Measurements from ENCODE around the gene TMEM87B. TPM values are rescaled to one million over a fixed set of nuclear protein-coding genes. Genes with fewer than 3 reads are reported as not detected.
"Not testable (repeated sequence)": the region's sequence is repeated elsewhere in the genome, so short reads cannot be mapped to it uniquely, and the experiment has no call there.

TMEM87B gene
- total RNA-seq, 6 donors from 2014 or later = 20.1 to 45.9 (median 23.6) TPM

DNA sequence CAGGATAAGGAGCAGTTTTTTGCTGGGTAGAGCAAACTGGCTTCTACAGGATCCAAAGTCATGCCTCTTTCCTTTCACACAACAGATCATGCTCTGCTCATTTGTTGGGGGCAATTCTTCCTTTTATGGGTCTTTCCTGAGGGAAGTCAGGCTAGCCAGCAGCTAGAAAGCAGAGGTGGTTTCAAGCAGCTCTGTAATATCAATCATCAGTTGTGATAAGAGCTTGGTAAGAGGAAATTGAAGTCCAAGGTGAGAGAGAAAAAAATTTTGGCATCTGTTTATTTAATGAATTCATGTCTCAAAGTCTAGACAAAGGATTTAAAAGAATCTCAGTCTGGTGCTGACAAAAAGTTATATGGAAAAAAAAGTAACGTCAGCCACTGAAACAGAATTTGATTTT is 6.2 kb downstream of the TMEM87B start:
- Histone ChIP-seq H3K27ac (peak overlapping the region in 1 of 4 donors; percentile 1), H3K4me1 (peaks cover 22 to 46% (median 26%) of the 10 kb centered on the region in 4 donors), H3K4me3 (no peak overlapping the region), H3K9me3 (no peaks in the 10 kb centered on the region), H3K27me3 (no peaks in the 10 kb centered on the region), H3K36me3 (peaks cover 0 to 58% (median 21%) of the 10 kb centered on the region in 4 donors)
- no peak for ATAC-seq (ENCODE audit: low FRiP score in 2 of 2)
- no peak for DNase-seq
- TF ChIP-seq POLR2AphosphoS5 (IDR thresholded peaks at IDR 0.05) = no peak
- TF ChIP-seq POLR2A (IDR thresholded peaks at IDR 0.05) = no peak
- TF ChIP-seq, protein P1, sequence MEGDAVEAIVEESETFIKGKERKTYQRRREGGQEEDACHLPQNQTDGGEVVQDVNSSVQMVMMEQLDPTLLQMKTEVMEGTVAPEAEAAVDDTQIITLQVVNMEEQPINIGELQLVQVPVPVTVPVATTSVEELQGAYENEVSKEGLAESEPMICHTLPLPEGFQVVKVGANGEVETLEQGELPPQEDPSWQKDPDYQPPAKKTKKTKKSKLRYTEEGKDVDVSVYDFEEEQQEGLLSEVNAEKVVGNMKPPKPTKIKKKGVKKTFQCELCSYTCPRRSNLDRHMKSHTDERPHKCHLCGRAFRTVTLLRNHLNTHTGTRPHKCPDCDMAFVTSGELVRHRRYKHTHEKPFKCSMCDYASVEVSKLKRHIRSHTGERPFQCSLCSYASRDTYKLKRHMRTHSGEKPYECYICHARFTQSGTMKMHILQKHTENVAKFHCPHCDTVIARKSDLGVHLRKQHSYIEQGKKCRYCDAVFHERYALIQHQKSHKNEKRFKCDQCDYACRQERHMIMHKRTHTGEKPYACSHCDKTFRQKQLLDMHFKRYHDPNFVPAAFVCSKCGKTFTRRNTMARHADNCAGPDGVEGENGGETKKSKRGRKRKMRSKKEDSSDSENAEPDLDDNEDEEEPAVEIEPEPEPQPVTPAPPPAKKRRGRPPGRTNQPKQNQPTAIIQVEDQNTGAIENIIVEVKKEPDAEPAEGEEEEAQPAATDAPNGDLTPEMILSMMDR (IDR thresholded peaks at IDR 0.05) = no peak
- no peak for TF ChIP-seq EP300 (IDR thresholded peaks at IDR 0.05)
- 82 to 97% methylated on average over 1 of the region's 1 CpG for WGBS, 2 donors

DNA sequence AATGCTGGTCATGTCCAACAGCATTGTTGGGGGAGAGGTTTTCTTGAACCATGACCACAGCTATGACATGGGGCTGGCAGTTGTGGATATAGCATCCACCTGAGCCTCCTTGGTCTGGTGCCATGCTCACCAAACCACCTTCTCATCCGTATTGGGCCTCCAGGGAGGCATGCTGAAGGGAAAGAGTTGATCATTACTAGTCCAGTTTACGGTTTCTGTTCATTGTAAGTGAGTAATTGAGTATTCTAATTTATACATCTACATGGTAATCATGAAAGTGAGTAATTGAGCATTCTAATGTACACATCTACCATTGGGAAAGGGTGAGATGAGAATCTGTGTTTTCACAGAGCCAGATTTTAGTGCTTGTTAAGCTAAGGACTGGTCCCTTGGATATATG is 6.8 kb downstream of the TMEM87B start:
- 87 to 97% methylated on average over 2 of the region's 2 CpGs for WGBS, 2 donors
- DNase-seq = no peak
- TF ChIP-seq EP300 (IDR thresholded peaks at IDR 0.05) (no peak), POLR2A (IDR thresholded peaks at IDR 0.05) (no peak), POLR2AphosphoS5 (IDR thresholded peaks at IDR 0.05) (no peak)
- TF ChIP-seq, protein P1 (IDR thresholded peaks at IDR 0.05) = no peak
- Histone ChIP-seq H3K4me1 (peaks cover 16 to 41% (median 22%) of the 10 kb centered on the region in 4 donors), H3K4me3 (no peak overlapping the region), H3K36me3 (peaks cover 0 to 64% (median 23%) of the 10 kb centered on the region in 4 donors), H3K27me3 (no peaks in the 10 kb centered on the region), H3K27ac (peak overlapping the region in 1 of 4 donors; percentile 1), H3K9me3 (no peaks in the 10 kb centered on the region)
- no peak for ATAC-seq (ENCODE audit: low FRiP score in 2 of 2)

DNA sequence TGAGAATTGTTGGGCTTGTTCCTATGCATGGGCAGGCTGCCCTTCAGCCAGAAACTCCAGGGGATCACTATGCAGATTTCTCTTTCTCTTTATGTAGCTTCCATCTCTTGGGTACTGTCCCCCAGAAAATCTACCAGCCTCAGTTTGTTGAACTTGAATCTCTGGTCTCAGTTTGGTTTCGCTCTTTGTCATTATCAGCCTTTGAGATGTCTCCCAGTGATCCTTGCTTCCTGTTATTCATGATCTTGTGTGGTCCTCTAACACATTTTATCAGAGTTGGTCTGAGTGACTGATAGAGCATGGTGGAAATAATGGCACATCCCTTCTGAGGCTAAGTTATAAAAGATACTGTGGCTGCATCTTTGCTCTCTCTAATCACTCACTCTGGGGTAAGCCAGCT is 7.8 kb downstream of the TMEM87B start:
- H3K27me3 ChIP-seq = no peaks in the 10 kb centered on the region
- no peak overlapping the region for H3K27ac ChIP-seq
- no peaks in the 10 kb centered on the region for H3K9me3 ChIP-seq
- H3K36me3 ChIP-seq = peaks cover 3 to 74% (median 32%) of the 10 kb centered on the region in 4 donors
- H3K4me1 ChIP-seq = peaks cover 6 to 30% (median 12%) of the 10 kb centered on the region in 4 donors
- DNase-seq = no peak
- H3K4me3 ChIP-seq = no peak overlapping the region
- no peak for TF ChIP-seq EP300 (IDR thresholded peaks at IDR 0.05)
- no peak for TF ChIP-seq POLR2A (IDR thresholded peaks at IDR 0.05)
- no peak for ATAC-seq (ENCODE audit: low FRiP score in 2 of 2)
- 96 to 100% methylated on average over 1 of the region's 1 CpG for whole genome bisulfite sequencing, 2 donors

DNA sequence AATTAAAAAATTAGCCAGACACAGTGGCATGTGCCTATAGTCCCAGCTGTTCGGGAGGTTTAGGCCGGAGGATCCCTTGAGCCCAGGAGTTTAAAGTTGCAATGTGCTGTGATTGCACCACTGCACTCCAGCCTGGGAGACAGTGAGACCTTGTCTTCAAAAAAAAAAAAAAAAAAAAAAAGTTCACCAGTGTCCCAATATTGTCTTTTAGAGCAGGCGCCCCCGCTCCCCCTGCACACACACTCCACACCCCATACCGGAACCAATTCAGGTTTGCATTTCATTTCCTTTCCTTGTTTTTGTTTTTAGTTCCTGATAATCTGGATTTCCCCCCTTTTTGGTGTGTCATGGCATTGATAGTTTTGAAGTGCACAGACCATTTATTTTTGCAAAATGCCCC is 10.4 kb downstream of the TMEM87B start:
- peaks cover 0 to 16% (median 0%) of the 10 kb centered on the region in 4 donors for H3K4me1 ChIP-seq
- H3K27ac ChIP-seq = no peak overlapping the region
- no peak for TF ChIP-seq POLR2AphosphoS5 (IDR thresholded peaks at IDR 0.05)
- TF ChIP-seq EP300 (IDR thresholded peaks at IDR 0.05) = no peak
- TF ChIP-seq, protein P1 (IDR thresholded peaks at IDR 0.05) = no peak
- no peak for TF ChIP-seq POLR2A (IDR thresholded peaks at IDR 0.05)
- peaks cover 5 to 93% (median 41%) of the 10 kb centered on the region in 4 donors for H3K36me3 ChIP-seq
- DNase-seq (no peak), ATAC-seq (ENCODE audit: low FRiP score in 2 of 2) (no peak)
- H3K27me3 ChIP-seq = no peaks in the 10 kb centered on the region
- no peaks in the 10 kb centered on the region for H3K9me3 ChIP-seq
- WGBS, 2 donors = 75 to 81% methylated on average over 5 of the region's 5 CpGs
- H3K4me3 ChIP-seq = no peak overlapping the region

DNA sequence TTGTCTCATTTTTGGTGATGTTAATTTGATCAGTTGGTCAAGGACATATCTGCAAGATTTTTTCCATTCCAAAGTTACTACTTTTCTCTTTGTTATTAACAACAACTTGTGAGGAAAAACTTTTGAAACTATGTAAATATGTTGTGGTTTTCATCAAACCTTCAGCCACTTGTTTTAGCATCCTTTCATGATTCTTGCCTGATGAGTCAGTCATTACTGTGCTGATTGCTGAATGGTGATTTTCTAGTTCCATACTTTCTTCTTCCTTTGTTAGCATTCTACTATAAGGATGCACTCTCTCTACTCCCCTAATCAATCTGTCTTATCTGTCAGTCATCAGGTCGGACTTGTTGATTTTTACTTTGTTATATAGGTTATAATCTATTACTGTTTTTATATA is 10.9 kb downstream of the TMEM87B start:
- no peaks in the 10 kb centered on the region for H3K27me3 ChIP-seq
- no peak for DNase-seq
- no peak for ATAC-seq (ENCODE audit: low FRiP score in 2 of 2)
- 73 to 91% methylated on average over 1 of the region's 1 CpG for WGBS, 2 donors
- no peak overlapping the region for H3K4me3 ChIP-seq
- no peaks in the 10 kb centered on the region for H3K9me3 ChIP-seq
- TF ChIP-seq, protein P1 (IDR thresholded peaks at IDR 0.05) = no peak
- TF ChIP-seq EP300 (IDR thresholded peaks at IDR 0.05) (no peak), POLR2A (IDR thresholded peaks at IDR 0.05) (no peak), POLR2AphosphoS5 (IDR thresholded peaks at IDR 0.05) (no peak)
- no peak overlapping the region for H3K27ac ChIP-seq
- H3K4me1 ChIP-seq = peaks cover 0 to 16% (median 0%) of the 10 kb centered on the region in 4 donors
- H3K36me3 ChIP-seq = peaks cover 5 to 91% (median 42%) of the 10 kb centered on the region in 4 donors

DNA sequence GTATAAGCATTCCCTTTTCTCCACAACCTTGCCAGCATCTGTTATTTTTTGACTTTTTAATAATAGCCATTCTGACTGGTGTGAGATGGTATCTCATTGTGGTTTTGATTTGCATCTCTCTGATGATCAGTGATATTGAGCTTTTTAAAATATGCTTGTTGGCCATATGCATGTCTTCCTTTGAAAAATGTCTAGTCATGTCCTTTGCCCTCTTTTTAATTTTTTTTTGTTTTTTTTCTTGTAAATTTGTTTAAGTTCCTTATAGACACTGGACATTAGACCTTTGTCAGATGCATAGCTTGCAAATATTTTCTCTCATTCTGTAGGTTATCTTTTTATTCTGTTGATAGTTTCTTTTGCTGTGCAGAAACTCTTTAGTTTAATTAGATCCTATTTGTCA is 14.7 kb downstream of the TMEM87B start:
- H3K27ac ChIP-seq; DNase-seq; ATAC-seq (ENCODE audit: low FRiP score in 2 of 2); H3K4me3 ChIP-seq; H3K9me3 ChIP-seq; H3K27me3 ChIP-seq: not testable (repeated sequence)
- H3K36me3 ChIP-seq = peaks cover 5 to 76% (median 39%) of the 10 kb centered on the region in 4 donors
- H3K4me1 ChIP-seq = peaks cover 0 to 16% (median 3%) of the 10 kb centered on the region in 4 donors

Data from upper lobe of left lung (tissue), 6 donors.